ENCODE results near the gene ITGA6.
"Not testable (repeated sequence)": the region's sequence is repeated elsewhere in the genome, so short reads cannot be mapped to it uniquely, and the experiment has no call there.

ITGA6 gene

GRCh38 chr2:172535119-172535518 is 107.7 kb downstream of the ITGA6 start:
- no peak for DNase-seq (ENCODE audit: low read depth)
- TF ChIP-seq CTCF (IDR thresholded peaks at IDR 0.05; ENCODE audit: control insufficient read depth, insufficient read depth, low read depth, low read length, missing control alignments): no peak
- no peak overlapping the region for H3K4me3 ChIP-seq (ENCODE audit: control insufficient read depth, low read depth, low read length)

GRCh38 chr2:172537851-172538250 is 110.5 kb downstream of the ITGA6 start:
- H3K4me3 ChIP-seq (ENCODE audit: control insufficient read depth, low read depth, low read length): not testable (repeated sequence)

GRCh38 chr2:172539767-172540166 is 112.4 kb downstream of the ITGA6 start:
- H3K4me3 ChIP-seq (ENCODE audit: control insufficient read depth, low read depth, low read length): no peak overlapping the region
- no peak for TF ChIP-seq CTCF (IDR thresholded peaks at IDR 0.05; ENCODE audit: control insufficient read depth, insufficient read depth, low read depth, low read length, missing control alignments)
- DNase-seq (ENCODE audit: low read depth): no peak

More at GRCh38 chr2:172537851-172538250, 110.5 kb downstream of the ITGA6 start:
- DNase-seq (ENCODE audit: low read depth): not testable (repeated sequence)

- TF ChIP-seq CTCF (IDR thresholded peaks at IDR 0.05; ENCODE audit: control insufficient read depth, insufficient read depth, low read depth, low read length, missing control alignments): no peak
- no peak for DNase-seq (ENCODE audit: low read depth)
- no peak overlapping the region for H3K4me3 ChIP-seq (ENCODE audit: control insufficient read depth, low read depth, low read length)
Measured at GRCh38 chr2:172540421-172540820, 113.0 kb downstream of the ITGA6 start.

- H3K4me3 ChIP-seq (ENCODE audit: control insufficient read depth, low read depth, low read length): no peak overlapping the region
- no peak for DNase-seq (ENCODE audit: low read depth)
- TF ChIP-seq CTCF (IDR thresholded peaks at IDR 0.05; ENCODE audit: control insufficient read depth, insufficient read depth, low read depth, low read length, missing control alignments): no peak
Measured at GRCh38 chr2:172545408-172546075, 118.2 kb downstream of the ITGA6 start.

- no peak for DNase-seq (ENCODE audit: low read depth)
- TF ChIP-seq CTCF (IDR thresholded peaks at IDR 0.05; ENCODE audit: control insufficient read depth, insufficient read depth, low read depth, low read length, missing control alignments): no peak
- H3K4me3 ChIP-seq (ENCODE audit: control insufficient read depth, low read depth, low read length): no peak overlapping the region
Measured at GRCh38 chr2:172549131-172549530, 121.7 kb downstream of the ITGA6 start.

- not testable (repeated sequence) for DNase-seq (ENCODE audit: low read depth); H3K4me3 ChIP-seq (ENCODE audit: control insufficient read depth, low read depth, low read length)
Measured at GRCh38 chr2:172549802-172550201, 122.4 kb downstream of the ITGA6 start.

GRCh38 chr2:172550419-172550818 is 123.0 kb downstream of the ITGA6 start:
- no peak overlapping the region for H3K4me3 ChIP-seq (ENCODE audit: control insufficient read depth, low read depth, low read length)
- no peak for TF ChIP-seq CTCF (IDR thresholded peaks at IDR 0.05; ENCODE audit: control insufficient read depth, insufficient read depth, low read depth, low read length, missing control alignments)
- DNase-seq (ENCODE audit: low read depth): no peak

All from AG09309 (cell line).